ENCODE results near the gene RHBDL2. TPM values are rescaled to one million over a fixed set of nuclear protein-coding genes. Genes with fewer than 3 reads are reported as not detected.

The RHBDL2 gene
- total RNA-seq, 4 donors from 2014 or later: 0.66 TPM; not detected in 3

GRCh38 chr1:38870996-38871395 lies 70.6 kb downstream of the RHBDL2 start:
- Histone ChIP-seq H3K9me3 (no peaks in the 10 kb centered on the region), H3K4me1 (peaks cover 0 to 16% (median 8%) of the 10 kb centered on the region in 4 donors), H3K4me3 (no peak overlapping the region), H3K27me3 (no peaks in the 10 kb centered on the region), H3K27ac (no peak overlapping the region), H3K36me3 (peaks cover 0 to 11% (median 0%) of the 10 kb centered on the region in 3 donors)
- TF ChIP-seq POLR2A (IDR thresholded peaks at IDR 0.05) (no peak), CTCF (IDR thresholded peaks at IDR 0.05) (no peak)
- DNase-seq: no peak

GRCh38 chr1:38867208-38867607 lies 74.4 kb downstream of the RHBDL2 start:
- no peak overlapping the region for H3K4me3 ChIP-seq
- H3K27me3 ChIP-seq: no peaks in the 10 kb centered on the region
- no peak for TF ChIP-seq CTCF (IDR thresholded peaks at IDR 0.05)
- no peak for TF ChIP-seq POLR2A (IDR thresholded peaks at IDR 0.05)
- peaks cover 0 to 9% (median 3%) of the 10 kb centered on the region in 4 donors for H3K4me1 ChIP-seq
- no peak overlapping the region for H3K27ac ChIP-seq
- DNase-seq: no peak
- no peaks in the 10 kb centered on the region for H3K9me3 ChIP-seq
- H3K36me3 ChIP-seq: peaks cover 0 to 20% (median 0%) of the 10 kb centered on the region in 3 donors

- no peak for TF ChIP-seq POLR2A (IDR thresholded peaks at IDR 0.05)
- TF ChIP-seq CTCF (IDR thresholded peaks at IDR 0.05): no peak
These were observed 76.4 kb downstream of the RHBDL2 start for GRCh38 chr1:38865112-38865715.

GRCh38 chr1:38860454-38860795 lies 81.2 kb downstream of the RHBDL2 start:
- Histone ChIP-seq H3K36me3 (peaks cover 0 to 21% (median 0%) of the 10 kb centered on the region in 3 donors), H3K27me3 (no peaks in the 10 kb centered on the region), H3K4me3 (peak overlapping the region; percentile 76 to 97 (median 94)), H3K27ac (peak overlapping the region; percentile 61 to 97 (median 94)), H3K9me3 (no peaks in the 10 kb centered on the region), H3K4me1 (peaks cover 0 to 27% (median 20%) of the 10 kb centered on the region in 4 donors)
- TF ChIP-seq CTCF (IDR thresholded peaks at IDR 0.05) (no peak), POLR2A (IDR thresholded peaks at IDR 0.05) (no peak)
- no peak for DNase-seq

More at GRCh38 chr1:38865112-38865715, 76.4 kb downstream of the RHBDL2 start:
- no peak for DNase-seq
- H3K27me3 ChIP-seq: no peaks in the 10 kb centered on the region
- H3K4me1 ChIP-seq: peaks cover 0 to 15% (median 5%) of the 10 kb centered on the region in 4 donors
- H3K4me3 ChIP-seq: no peak overlapping the region
- H3K36me3 ChIP-seq: peaks cover 0 to 20% (median 0%) of the 10 kb centered on the region in 3 donors
- H3K27ac ChIP-seq: no peak overlapping the region
- H3K9me3 ChIP-seq: no peaks in the 10 kb centered on the region

GRCh38 chr1:38859561-38860453 lies 81.8 kb downstream of the RHBDL2 start, which contains the start of gene RRAGC:
Gene RRAGC (minus strand): TSS chr1:38859772. CDS start chr1:38859646, 126 bp downstream.
- Histone ChIP-seq H3K4me1 (peaks cover 0 to 27% (median 20%) of the 10 kb centered on the region in 4 donors), H3K36me3 (peaks cover 0 to 21% (median 0%) of the 10 kb centered on the region in 3 donors), H3K9me3 (no peaks in the 10 kb centered on the region), H3K27me3 (no peaks in the 10 kb centered on the region), H3K4me3 (peak within 1 kb of the TSS; percentile 76 to 97 (median 94)), H3K27ac (peak within 1 kb of the TSS; percentile 89 to 97 (median 94))
- DNase-seq: peak; percentile 99 to 100 (median 100)
- TF ChIP-seq CTCF (IDR thresholded peaks at IDR 0.05) (no peak), POLR2A (IDR thresholded peaks at IDR 0.05) (peak; percentile 20 to 40)
